Activated CD4-positive, CD25-positive, alpha-beta regulatory T cell treated with anti-CD3 and anti-CD28 coated beads, Interleukin-2, amount 50 U/mL, for 72 hours (primary cell): ENCODE results near the gene GCA.
A peak's percentile ranks its signal among the peaks of the same experiment; 100 is the strongest.

ENCODE experiments used
- DNase-seq: peaks from one replicate; pipeline ENCODE4 v3.0.0; 2021

GCA gene, protein sequence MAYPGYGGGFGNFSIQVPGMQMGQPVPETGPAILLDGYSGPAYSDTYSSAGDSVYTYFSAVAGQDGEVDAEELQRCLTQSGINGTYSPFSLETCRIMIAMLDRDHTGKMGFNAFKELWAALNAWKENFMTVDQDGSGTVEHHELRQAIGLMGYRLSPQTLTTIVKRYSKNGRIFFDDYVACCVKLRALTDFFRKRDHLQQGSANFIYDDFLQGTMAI

DNA sequence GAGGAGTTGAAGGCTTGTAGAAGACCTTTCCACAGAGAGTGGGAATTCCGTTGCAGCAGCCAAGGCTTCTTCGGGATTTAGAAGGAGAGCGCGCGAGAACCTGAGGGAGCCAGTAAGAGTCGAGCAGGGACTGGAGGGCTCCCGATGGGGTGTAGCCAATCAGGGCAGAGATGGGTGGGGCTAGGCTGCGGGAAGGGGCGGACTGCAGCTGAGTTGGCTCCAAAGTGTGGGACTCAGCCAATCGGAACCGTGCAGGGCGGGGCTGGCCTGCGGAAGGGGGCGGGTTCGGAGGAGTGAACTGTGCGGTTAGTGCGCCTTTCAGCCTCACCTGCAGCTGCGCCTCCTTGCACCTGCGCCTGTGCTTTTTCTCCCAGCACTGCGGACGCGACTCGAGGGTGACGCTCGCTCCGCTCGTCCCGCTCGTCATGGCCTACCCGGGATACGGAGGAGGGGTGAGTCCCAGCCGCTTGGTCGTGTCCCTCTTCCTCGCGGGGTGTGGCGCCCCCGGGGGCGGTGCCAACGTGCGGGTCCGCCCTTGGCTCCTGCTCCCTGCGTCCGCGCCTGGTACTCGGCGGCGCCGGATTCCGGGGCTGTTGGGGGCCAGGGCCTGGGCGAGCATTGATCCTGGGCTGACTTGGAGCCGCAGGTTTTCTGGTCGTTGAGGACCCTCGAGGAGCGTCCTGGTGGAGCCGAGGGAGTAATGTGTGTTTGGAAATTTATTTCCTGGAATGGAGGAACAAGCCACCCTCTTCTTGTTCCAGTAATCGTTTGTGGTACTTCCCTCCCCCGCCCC lies at the start of gene GCA:
Gene GCA (plus strand): TSS at position 309 of the 793 bp plus-strand sequence. CDS start 117 bp downstream, at position 426.
- peak; percentile 99 for DNase-seq

DNA sequence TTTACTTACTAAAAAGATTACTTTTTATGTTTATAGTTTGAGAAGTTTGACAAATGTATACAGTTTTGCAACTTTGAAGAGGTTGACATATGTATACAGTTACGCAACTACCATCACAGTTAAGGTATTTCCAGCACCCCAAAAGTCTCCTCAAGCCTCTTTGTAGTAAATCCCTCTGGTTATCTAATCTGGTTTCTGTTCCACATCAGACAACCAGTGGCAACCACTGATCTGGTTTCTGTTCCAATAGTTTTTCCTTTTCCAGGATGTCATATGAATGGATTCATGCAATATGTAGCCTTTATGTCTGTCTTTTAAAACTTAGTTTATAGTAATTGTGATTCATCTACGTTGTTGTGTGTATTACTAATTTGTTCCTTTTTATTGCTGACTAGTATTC lies 48.9 kb upstream of the GCA start:
- no peak for DNase-seq

- no peak for DNase-seq
These were observed 45.9 kb upstream of the GCA start for GRCh38 chr2:162297925-162298552.

DNA sequence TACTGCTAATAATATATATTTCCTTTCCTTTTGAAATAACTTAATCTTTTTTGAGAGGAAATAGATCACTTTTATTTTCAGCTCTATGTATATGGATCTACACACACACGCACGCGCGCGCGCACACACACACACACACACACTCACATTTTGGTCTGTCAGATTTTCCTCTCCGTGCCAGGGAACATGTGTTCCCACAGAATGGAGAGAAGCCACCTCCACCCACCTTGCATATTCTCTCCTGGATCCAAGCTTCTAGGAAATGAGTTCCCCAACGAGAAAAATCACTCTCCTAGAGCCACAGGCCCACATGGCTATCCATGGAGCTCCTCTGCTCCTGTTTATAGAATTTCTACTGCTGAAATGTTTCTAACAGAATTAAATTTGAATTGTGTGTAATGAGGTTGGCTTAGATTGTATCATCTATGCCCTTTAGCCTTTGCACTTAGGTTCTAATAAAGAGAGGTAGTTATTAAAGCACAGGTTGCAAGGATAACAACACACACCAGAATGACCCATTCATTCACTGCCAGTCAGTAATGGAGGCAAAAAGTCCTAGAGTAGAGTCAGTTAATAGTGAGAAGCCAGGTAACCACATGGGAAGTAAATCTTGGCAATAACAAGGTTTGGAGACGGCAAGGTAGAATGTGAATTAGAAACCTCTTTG lies 45.1 kb upstream of the GCA start:
- no peak for DNase-seq

GRCh38 chr2:162300266-162300665 lies 43.7 kb upstream of the GCA start:
- DNase-seq: no peak

GRCh38 chr2:162301151-162301804 lies 42.7 kb upstream of the GCA start:
- peak; percentile 44 for DNase-seq

- no peak for DNase-seq
These were observed 42.1 kb upstream of the GCA start for GRCh38 chr2:162301877-162302276.

DNA sequence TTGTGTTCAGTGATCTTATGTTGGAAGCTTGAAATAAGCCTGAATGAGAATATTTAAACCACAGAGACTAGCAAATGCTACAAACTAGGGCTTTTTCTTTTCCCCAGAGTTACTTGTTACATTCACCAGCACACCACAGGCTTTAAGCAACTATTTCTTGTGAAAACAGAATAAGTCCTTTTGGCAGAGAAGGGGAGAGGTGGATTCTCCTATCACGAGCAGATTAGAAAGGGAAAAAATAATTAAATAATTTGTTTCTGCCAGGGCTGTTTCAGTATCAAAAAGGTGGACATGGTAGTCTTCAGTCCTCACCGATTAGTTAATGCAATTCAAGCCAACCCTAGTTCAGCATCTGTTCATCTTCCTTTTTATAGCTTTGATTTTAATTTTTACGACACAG lies 38.0 kb upstream of the GCA start:
- no peak for DNase-seq

DNA sequence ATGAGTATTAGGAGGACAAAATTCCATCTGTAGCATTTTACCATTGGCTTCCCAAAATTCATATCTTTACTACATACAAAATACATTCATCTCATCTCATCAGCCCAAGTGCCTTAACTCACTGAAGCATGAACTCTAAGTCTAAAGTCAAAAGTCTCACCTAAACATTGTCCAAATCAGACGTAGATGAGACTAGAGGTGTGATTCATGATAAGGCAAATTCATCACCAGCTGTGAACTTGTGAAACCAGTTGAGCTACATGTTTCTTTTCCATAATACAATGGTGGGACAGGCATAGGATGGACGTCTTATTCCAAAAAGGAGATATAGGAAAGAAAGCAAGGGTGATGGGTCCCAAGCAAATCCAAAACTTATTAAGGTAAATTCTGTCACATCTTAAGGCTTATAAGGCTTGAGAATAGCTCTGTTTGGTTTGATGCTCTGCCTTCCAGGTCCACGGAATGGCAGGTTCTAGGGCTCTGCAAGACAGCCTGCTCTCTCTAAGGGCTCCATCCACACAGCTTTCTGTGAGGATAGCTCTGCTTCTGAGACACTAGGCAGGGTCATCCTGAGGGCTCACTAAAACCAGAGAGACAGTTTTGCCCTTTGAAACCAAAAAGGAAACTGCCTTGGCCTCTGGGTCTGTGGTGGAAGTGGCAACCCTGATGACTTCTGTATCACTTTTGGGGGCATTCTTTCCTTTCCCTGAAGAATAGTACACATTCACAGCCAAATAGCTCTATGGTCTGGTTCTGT lies 35.0 kb upstream of the GCA start:
- no peak for DNase-seq

GRCh38 chr2:162312853-162313252 lies 31.1 kb upstream of the GCA start:
- no peak for DNase-seq

DNA sequence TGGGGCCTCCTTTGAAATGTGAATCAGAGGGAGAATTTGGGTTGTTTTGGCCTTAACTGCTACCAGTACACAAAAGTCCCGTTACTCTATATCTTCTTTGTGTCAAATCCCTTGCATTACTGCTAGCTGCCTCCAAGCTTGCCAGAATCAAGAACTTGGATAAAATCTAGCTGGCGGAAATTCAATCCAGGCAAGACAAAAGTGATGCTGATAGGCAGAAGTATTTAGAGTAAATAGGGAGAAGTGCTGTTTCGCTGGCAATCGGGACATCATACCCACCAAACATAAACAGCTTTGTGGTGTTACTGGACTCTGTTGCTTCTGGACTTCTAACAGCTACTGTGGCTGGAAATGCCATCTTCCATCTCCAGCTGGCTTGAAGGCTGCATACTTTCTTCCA lies 28.0 kb upstream of the GCA start:
- DNase-seq: no peak

GRCh38 chr2:162316590-162316989 lies 27.3 kb upstream of the GCA start:
- no peak for DNase-seq

DNA sequence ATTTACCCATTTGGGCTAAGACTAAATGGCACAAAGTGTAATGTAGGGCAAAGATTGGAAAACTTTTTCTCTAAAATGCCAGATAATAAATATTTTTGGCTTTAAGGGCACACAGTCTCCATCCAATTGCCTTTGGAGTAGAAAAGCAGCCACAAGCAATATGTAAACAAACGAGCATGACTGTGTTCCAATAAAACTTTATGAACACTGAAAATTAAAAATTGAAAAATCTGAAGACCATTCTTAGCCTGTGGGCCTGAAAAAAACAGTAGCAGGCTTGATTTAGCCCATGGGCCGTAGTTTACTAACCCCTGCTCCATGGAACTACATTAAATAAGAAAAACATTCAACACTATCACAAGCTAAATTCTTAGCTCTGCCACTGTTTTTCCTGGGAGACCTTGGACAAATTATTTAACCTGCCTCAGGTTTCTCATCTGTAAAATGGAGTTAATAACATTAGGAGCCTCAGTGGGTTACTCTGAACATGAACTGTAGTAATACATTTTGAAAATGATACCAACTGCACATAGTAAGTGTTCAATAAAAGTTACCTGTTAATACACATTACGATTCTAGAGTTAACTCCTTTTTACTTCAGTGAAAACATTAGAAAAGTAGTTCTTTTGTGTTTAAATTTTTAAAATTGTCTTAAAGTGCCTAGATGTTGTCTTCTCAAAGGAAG lies 26.7 kb upstream of the GCA start:
- DNase-seq: no peak

GRCh38 chr2:162317861-162318327 lies 26.0 kb upstream of the GCA start:
- peak; percentile 48 for DNase-seq

DNA sequence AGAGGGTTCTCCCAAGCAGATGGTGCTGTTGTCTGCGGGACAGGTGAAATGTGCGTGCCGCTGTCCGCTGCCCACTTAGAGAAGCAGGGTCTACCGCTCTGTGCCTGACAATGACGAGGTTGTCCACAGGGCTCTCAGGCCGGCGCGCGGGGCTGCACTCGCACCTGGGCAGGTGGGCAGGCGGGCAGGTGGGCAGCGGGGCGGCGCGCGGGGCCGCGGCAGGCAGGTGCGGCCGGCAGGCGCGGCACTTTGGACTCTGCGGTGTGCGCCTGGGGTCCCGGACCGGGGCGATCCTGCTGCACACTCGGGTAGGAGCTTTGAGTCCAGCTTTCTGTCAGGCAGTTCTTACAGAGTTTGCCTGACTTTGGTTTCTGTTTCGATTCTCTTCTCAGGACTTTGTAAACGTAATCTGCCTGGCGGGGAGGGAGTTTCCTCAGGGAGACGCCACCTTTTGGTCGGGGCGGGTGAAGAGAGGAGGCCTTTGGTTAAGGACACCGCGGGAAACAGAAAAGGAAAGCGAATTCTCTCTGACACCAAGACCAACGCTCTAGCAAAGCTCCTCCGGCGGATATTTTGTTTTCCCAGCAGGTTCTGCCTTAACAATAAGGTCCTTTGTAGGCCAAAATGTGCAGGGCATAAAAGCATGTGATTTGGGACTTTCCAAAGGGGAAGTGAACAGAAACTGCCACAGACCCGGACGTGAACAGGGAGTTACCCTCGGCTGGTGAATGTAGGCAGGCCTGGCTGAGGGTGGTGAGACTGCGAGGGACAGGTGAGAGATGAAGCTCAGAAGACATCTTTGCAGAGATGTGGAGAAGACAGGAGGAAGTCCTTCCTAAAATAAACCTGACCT lies 25.4 kb upstream of the GCA start, which contains the start of gene IFIH1:
Gene IFIH1 (minus strand): TSS at position 357 of the 853 bp plus-strand sequence. CDS start 377 bp downstream, outside the sequence.
- peak; percentile 69 for DNase-seq

GRCh38 chr2:162320864-162321517 lies 22.9 kb upstream of the GCA start:
- no peak for DNase-seq

- DNase-seq: no peak
These were observed 19.0 kb upstream of the GCA start for GRCh38 chr2:162324953-162325352.

DNA sequence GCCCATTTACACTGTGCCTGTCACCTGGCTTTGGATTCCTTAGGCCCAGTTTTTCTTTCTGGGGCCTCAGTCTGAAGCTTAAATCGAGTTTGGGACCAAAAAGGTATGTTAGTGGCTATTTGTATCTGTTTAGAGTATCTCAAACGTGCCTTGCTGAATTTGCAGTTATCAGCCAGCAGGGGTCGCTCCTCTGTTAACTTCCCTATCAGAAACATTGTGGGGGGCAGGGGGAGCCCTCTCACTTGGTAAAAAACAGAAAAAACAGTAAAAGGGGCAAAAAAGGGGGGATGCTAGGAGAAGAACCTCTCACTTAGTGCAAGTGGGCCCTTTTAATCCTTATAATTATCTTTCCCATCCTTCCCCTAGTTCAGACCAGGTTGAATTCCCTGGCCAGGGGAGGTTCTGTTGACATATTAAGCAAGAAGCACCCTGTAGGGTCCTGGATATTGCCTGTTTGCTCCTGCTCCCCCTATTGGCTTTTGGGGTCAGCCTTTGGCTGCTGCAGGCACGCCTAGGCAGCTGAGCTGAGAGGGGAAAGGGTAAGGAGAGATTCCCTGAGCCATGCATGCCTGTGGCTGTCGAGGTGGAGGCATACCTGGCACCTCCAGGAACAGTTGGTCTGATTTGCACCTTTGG lies 16.7 kb upstream of the GCA start:
- DNase-seq: no peak

- DNase-seq: no peak
These were observed 16.1 kb upstream of the GCA start for GRCh38 chr2:162327806-162328205.
